SU-DHL-6 (cell line): ENCODE measurements around the gene DOCK6.

ENCODE experiments used
- H2AFZ ChIP-seq: fragments of 200-600 bp; sonication (generic); 2 replicates; pipeline ENCODE4 v1.6.1; 2014; ENCODE audit warnings: low read depth, mild to moderate bottlenecking, moderate library complexity, mixed read lengths, antibody characterized with exemption, low read length; ENCODE audit not compliant: severe bottlenecking
- H3F3A ChIP-seq: fragments of 200-600 bp; shearing (Covaris generic); 2 replicates; pipeline ENCODE4 v1.6.0; 2016; ENCODE audit warnings: antibody characterized with exemption, mild to moderate bottlenecking; ENCODE audit not compliant: insufficient read depth
- H3K27ac ChIP-seq: fragments of 200-600 bp; sonication (generic); 2 replicates; pipeline ENCODE4 v1.5.1; 2016; ENCODE audit warnings: low read depth, mild to moderate bottlenecking, low read length, moderate library complexity, mixed read lengths
- H3K27me3 ChIP-seq: fragments of 200-600 bp; sonication (generic), shearing (Covaris generic); 2 replicates; pipeline ENCODE4 v1.6.0; 2014; ENCODE audit warnings: mild to moderate bottlenecking, low read length
- H3K36me3 ChIP-seq: fragments of 200-600 bp; sonication (generic); 2 replicates; pipeline ENCODE4 v1.6.1; 2014; ENCODE audit warnings: mild to moderate bottlenecking, low read length, mixed read lengths
- H3K4me2 ChIP-seq: fragments of 300-600, 200-600 bp; shearing (Covaris generic), sonication (generic); 2 replicates; pipeline ENCODE4 v1.6.0; 2014; ENCODE audit warnings: low read length, low read depth, mild to moderate bottlenecking; ENCODE audit not compliant: poor library complexity, severe bottlenecking
- H3K4me3 ChIP-seq: fragments of 200-600 bp; sonication (generic); 2 replicates; pipeline ENCODE4 v1.5.1; 2014; ENCODE audit warnings: antibody characterized with exemption, low read length, mild to moderate bottlenecking, mixed read lengths; ENCODE audit not compliant: insufficient read depth, poor library complexity, severe bottlenecking
- H3K79me2 ChIP-seq: fragments of 200-600 bp; sonication (generic); 2 replicates; pipeline ENCODE4 v1.6.1; 2014; ENCODE audit warnings: mild to moderate bottlenecking, low read length, moderate library complexity; ENCODE audit not compliant: insufficient read depth
- H3K9ac ChIP-seq: fragments of 200-600 bp; sonication (generic); 2 replicates; pipeline ENCODE4 v1.7.0; 2014; ENCODE audit warnings: mild to moderate bottlenecking, low read length
- H3K9me2 ChIP-seq: fragments of 200-600 bp; sonication (generic); replicated peaks from 2 replicates; pipeline ENCODE4 v1.6.1; 2014; ENCODE audit warnings: low read length; ENCODE audit not compliant: insufficient read depth
- H3K9me3 ChIP-seq: fragments of 200-600 bp; sonication (generic); 2 replicates; pipeline ENCODE4 v1.6.1; 2014; ENCODE audit warnings: low read length, mixed read lengths; ENCODE audit not compliant: insufficient read depth
- H4K20me1 ChIP-seq: fragments of 200-600 bp; sonication (generic); 2 replicates; pipeline ENCODE4 v1.6.1; 2014; ENCODE audit warnings: low read depth, mild to moderate bottlenecking, antibody characterized with exemption, low read length, moderate library complexity, mixed read lengths
- EZH2phosphoT487 ChIP-seq: fragments of 200-600 bp; sonication (generic), shearing (Covaris generic); conservative IDR thresholded peaks from 2 replicates; pipeline ENCODE4 v1.6.1; 2018; ENCODE audit warnings: mild to moderate bottlenecking, antibody characterized with exemption, low read length, moderate library complexity, mixed read lengths
- TF ChIP-seq, protein P1 (sequence below): fragments of 200-600 bp; sonication (generic); IDR thresholded peaks from one replicate; pipeline ENCODE4 v1.5.1; 2017; ENCODE audit warnings: antibody characterized with exemption, mild to moderate bottlenecking, low read length, moderate library complexity; ENCODE audit not compliant: insufficient read depth, poor library complexity, severe bottlenecking

The DOCK6 gene

DNA sequence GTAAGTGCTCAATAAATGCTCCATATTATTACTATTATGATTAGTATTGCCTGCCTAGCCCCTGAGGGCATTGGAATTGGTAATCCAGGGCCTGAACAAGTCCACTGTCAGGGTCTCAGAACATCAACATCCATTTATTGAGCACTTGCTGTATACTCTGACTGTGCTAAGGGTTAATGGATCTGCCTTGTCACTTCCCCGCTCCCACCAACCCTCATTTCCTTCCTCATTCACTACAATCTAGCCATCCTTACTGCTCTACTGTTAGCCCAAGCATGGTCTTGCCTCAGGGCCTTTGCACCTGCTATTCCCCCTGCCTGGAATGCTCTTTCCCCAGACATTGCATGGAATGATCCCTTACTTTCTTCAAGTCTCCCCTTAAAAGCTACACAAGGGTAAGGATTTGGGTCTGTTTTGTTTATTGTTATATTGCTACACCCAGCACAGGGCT, 35.6 kb downstream of the DOCK6 start:
- no peak overlapping the region for H3K9ac ChIP-seq
- TF ChIP-seq, protein P1, sequence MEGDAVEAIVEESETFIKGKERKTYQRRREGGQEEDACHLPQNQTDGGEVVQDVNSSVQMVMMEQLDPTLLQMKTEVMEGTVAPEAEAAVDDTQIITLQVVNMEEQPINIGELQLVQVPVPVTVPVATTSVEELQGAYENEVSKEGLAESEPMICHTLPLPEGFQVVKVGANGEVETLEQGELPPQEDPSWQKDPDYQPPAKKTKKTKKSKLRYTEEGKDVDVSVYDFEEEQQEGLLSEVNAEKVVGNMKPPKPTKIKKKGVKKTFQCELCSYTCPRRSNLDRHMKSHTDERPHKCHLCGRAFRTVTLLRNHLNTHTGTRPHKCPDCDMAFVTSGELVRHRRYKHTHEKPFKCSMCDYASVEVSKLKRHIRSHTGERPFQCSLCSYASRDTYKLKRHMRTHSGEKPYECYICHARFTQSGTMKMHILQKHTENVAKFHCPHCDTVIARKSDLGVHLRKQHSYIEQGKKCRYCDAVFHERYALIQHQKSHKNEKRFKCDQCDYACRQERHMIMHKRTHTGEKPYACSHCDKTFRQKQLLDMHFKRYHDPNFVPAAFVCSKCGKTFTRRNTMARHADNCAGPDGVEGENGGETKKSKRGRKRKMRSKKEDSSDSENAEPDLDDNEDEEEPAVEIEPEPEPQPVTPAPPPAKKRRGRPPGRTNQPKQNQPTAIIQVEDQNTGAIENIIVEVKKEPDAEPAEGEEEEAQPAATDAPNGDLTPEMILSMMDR = no peak
- TF ChIP-seq EZH2phosphoT487 = no peak
- H3K4me2 ChIP-seq = no peak overlapping the region
- H2AFZ ChIP-seq = no peak overlapping the region
- no peaks in the 10 kb centered on the region for H3K27me3 ChIP-seq
- no peaks in the 10 kb centered on the region for H3F3A ChIP-seq
- no peaks in the 10 kb centered on the region for H4K20me1 ChIP-seq
- H3K4me3 ChIP-seq = no peak overlapping the region
- H3K9me2 ChIP-seq = no peaks in the 10 kb centered on the region
- no peaks in the 10 kb centered on the region for H3K9me3 ChIP-seq
- no peaks in the 10 kb centered on the region for H3K36me3 ChIP-seq
- no peaks in the 10 kb centered on the region for H3K79me2 ChIP-seq
- no peak overlapping the region for H3K27ac ChIP-seq

DNA sequence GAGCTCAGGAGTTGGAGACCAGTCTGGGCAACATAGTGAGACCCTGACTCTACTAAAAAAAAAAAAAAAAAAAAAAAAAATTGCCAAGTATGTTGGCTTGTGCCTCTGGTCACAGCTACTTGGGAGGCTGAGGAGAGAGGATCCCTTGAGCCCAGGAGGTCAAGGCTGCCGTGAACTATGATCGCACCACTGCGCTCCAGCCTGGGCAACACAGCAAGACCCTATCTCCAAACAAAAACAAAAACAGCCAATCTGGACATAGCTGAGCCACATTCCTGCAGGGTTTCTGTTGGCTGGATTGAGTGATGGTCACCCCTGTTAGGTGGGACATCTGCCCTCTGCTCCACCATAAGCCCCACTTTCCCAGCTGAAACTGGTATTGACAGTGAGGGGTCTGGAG, 36.5 kb downstream of the DOCK6 start:
- H3K27ac ChIP-seq = no peak overlapping the region
- H3K4me3 ChIP-seq = no peak overlapping the region
- H3K79me2 ChIP-seq = no peaks in the 10 kb centered on the region
- no peaks in the 10 kb centered on the region for H3F3A ChIP-seq
- no peaks in the 10 kb centered on the region for H4K20me1 ChIP-seq
- H3K36me3 ChIP-seq = no peaks in the 10 kb centered on the region
- H3K27me3 ChIP-seq = no peaks in the 10 kb centered on the region
- no peak overlapping the region for H2AFZ ChIP-seq
- H3K9me2 ChIP-seq = no peaks in the 10 kb centered on the region
- no peak overlapping the region for H3K4me2 ChIP-seq
- no peak overlapping the region for H3K9ac ChIP-seq
- no peak for TF ChIP-seq EZH2phosphoT487
- TF ChIP-seq, protein P1 = no peak
- H3K9me3 ChIP-seq = no peaks in the 10 kb centered on the region

DNA sequence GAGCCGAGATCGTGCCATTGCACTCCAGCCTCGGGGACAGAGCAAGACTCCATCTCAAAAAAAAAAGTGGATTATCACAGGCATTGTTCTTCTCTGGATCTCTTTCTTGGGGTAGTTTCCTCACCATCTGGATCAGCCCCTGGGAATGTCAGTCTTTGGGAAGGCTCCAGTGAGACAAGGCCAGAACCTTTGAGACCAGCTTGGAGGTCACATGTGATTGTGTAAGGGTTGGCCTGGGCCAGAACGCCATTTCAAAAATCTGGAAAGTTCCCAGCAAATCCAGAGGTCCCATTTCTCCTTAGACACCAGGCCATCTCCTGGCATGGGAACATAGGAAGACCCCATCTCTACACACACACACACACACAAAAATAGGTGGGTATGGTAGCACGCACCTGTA, 37.2 kb downstream of the DOCK6 start:
- H3K27me3 ChIP-seq = no peaks in the 10 kb centered on the region

More for the DNA sequence above, 37.2 kb downstream of the DOCK6 start:
- no peaks in the 10 kb centered on the region for H4K20me1 ChIP-seq
- no peaks in the 10 kb centered on the region for H3K9me2 ChIP-seq
- no peak overlapping the region for H3K9ac ChIP-seq
- no peaks in the 10 kb centered on the region for H3K79me2 ChIP-seq
- H3F3A ChIP-seq = no peaks in the 10 kb centered on the region
- H2AFZ ChIP-seq = no peak overlapping the region
- no peaks in the 10 kb centered on the region for H3K9me3 ChIP-seq
- no peak overlapping the region for H3K4me2 ChIP-seq
- no peak overlapping the region for H3K27ac ChIP-seq
- H3K36me3 ChIP-seq = no peaks in the 10 kb centered on the region
- TF ChIP-seq, protein P1 = no peak
- TF ChIP-seq EZH2phosphoT487 = no peak
- no peak overlapping the region for H3K4me3 ChIP-seq
